ENCODE measurements around the gene MSANTD3. TPM values are rescaled to one million over a fixed set of nuclear protein-coding genes. Genes with fewer than 3 reads are reported as not detected.

MSANTD3 gene
- polyA plus RNA-seq, 1 experiment = 63.1 TPM

DNA sequence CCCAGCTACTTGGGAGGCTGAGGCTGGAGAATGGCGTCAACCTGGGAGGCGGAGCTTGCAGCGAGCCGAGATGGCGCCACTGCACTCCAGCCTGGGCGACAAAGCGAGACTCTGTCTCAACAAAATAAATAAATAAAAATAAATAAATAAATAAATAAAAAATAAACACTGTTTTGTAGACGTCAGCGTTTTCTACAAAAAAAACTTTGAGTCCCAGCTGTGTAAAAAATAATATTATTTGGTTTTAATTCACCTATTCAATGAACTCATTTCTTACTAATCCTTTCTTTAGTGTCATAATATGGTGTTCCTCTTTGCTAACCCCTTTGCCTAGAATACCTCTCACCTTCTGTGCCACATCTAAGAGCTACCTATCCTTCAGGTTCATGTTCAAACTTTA, 30.2 kb upstream of the MSANTD3 start:
- no peak overlapping the region for H3K4me3 ChIP-seq (ENCODE audit: low read depth, low read length)
- TF ChIP-seq, protein P1, sequence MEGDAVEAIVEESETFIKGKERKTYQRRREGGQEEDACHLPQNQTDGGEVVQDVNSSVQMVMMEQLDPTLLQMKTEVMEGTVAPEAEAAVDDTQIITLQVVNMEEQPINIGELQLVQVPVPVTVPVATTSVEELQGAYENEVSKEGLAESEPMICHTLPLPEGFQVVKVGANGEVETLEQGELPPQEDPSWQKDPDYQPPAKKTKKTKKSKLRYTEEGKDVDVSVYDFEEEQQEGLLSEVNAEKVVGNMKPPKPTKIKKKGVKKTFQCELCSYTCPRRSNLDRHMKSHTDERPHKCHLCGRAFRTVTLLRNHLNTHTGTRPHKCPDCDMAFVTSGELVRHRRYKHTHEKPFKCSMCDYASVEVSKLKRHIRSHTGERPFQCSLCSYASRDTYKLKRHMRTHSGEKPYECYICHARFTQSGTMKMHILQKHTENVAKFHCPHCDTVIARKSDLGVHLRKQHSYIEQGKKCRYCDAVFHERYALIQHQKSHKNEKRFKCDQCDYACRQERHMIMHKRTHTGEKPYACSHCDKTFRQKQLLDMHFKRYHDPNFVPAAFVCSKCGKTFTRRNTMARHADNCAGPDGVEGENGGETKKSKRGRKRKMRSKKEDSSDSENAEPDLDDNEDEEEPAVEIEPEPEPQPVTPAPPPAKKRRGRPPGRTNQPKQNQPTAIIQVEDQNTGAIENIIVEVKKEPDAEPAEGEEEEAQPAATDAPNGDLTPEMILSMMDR (IDR thresholded peaks at IDR 0.05; ENCODE audit: low read depth, low read length) = no peak
- H3K27me3 ChIP-seq (ENCODE audit: control insufficient read depth, insufficient read depth, low read length) = no peaks in the 10 kb centered on the region
- no peak for DNase-seq (ENCODE audit: low read depth, low spot score)
- ChIA-PET CTCF (no interaction called here), POLR2A (no interaction called here)
- H3K27ac ChIP-seq (ENCODE audit: low read depth, low read length) = no peak overlapping the region
- peaks cover 8% of the 10 kb centered on the region; the same call in 1 of the 2 replicates for H3K9me3 ChIP-seq (ENCODE audit: control insufficient read depth, insufficient read depth, low read length)

- TF ChIP-seq, protein P1 (IDR thresholded peaks at IDR 0.05; ENCODE audit: low read depth, low read length) = no peak
- no peaks in the 10 kb centered on the region for H3K27me3 ChIP-seq (ENCODE audit: control insufficient read depth, insufficient read depth, low read length)
- no peak for DNase-seq (ENCODE audit: low read depth, low spot score)
- no peak overlapping the region for H3K27ac ChIP-seq (ENCODE audit: low read depth, low read length)
- peaks cover 5% of the 10 kb centered on the region; the same call in 1 of the 2 replicates for H3K9me3 ChIP-seq (ENCODE audit: control insufficient read depth, insufficient read depth, low read length)
- ChIA-PET CTCF (interaction anchor here (0.6 kb wide), 1 partner anchor 1425 kb away, joined by 4 read pairs; no protein-coding TSS in a partner anchor), POLR2A (no interaction called here)
- H3K4me3 ChIP-seq (ENCODE audit: low read depth, low read length) = no peak overlapping the region
Observed at GRCh38 chr9:100397529-100398266, 29.2 kb upstream of the MSANTD3 start.

GRCh38 chr9:100401042-100401441, 25.9 kb upstream of the MSANTD3 start:
- CTCF ChIA-PET = no interaction called here

GRCh38 chr9:100406962-100407361, 20.0 kb upstream of the MSANTD3 start:
- TF ChIP-seq, protein P1 (IDR thresholded peaks at IDR 0.05; ENCODE audit: low read depth, low read length) = no peak
- DNase-seq (ENCODE audit: low read depth, low spot score) = no peak
- peaks cover 3% of the 10 kb centered on the region for H3K27me3 ChIP-seq (ENCODE audit: control insufficient read depth, insufficient read depth, low read length)
- H3K4me3 ChIP-seq (ENCODE audit: low read depth, low read length) = no peak overlapping the region
- no peak overlapping the region for H3K27ac ChIP-seq (ENCODE audit: low read depth, low read length)
- no peaks in the 10 kb centered on the region; the same call in 1 of the 2 replicates for H3K9me3 ChIP-seq (ENCODE audit: control insufficient read depth, insufficient read depth, low read length)
- POLR2A ChIA-PET = no interaction called here
- CTCF ChIA-PET = no interaction called here

More at GRCh38 chr9:100401042-100401441, 25.9 kb upstream of the MSANTD3 start:
- Histone ChIP-seq H3K4me3 (ENCODE audit: low read depth, low read length) (no peak overlapping the region), H3K9me3 (ENCODE audit: control insufficient read depth, insufficient read depth, low read length) (no peaks in the 10 kb centered on the region), H3K27me3 (ENCODE audit: control insufficient read depth, insufficient read depth, low read length) (no peaks in the 10 kb centered on the region), H3K27ac (ENCODE audit: low read depth, low read length) (no peak overlapping the region)
- TF ChIP-seq, protein P1 (IDR thresholded peaks at IDR 0.05; ENCODE audit: low read depth, low read length) = no peak
- POLR2A ChIA-PET = no interaction called here
- DNase-seq (ENCODE audit: low read depth, low spot score) = no peak

DNA sequence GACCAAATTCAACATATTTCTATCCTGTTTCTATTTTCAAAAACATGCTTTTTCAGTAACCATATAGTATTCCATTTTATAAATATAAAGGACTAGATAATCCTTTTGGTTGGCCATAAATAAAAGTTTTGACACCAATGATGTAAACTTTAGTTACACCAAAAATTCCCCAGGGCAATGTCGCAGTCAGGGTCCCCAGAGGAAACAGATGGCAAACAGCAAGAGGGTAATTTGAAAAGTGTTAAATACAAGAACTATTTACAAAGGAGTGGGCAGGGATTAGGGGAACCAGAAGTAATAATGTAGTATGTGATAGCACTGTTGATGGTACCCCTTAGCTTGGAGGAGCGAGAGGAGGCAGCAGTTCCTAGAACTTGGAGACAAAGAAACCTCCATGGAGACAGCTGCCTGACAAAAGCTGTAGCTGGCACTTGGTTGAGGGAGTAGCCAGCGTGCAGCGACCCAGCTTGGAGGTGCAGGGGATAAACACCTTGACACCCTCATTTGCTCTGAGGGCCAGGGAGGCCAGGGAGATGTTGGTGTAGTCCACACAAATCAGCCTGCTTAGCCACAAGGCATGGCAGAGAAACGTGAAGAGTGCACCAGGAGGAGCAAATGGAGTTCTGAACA, 18.3 kb upstream of the MSANTD3 start:
- ChIA-PET CTCF (no interaction called here), POLR2A (no interaction called here)

More for the DNA sequence above, 18.3 kb upstream of the MSANTD3 start:
- peaks cover 3% of the 10 kb centered on the region for H3K27me3 ChIP-seq (ENCODE audit: control insufficient read depth, insufficient read depth, low read length)
- peaks cover 2% of the 10 kb centered on the region; the same call in 1 of the 2 replicates for H3K9me3 ChIP-seq (ENCODE audit: control insufficient read depth, insufficient read depth, low read length)
- no peak for DNase-seq (ENCODE audit: low read depth, low spot score)
- H3K27ac ChIP-seq (ENCODE audit: low read depth, low read length) = no peak overlapping the region
- no peak overlapping the region for H3K4me3 ChIP-seq (ENCODE audit: low read depth, low read length)
- TF ChIP-seq, protein P1 (IDR thresholded peaks at IDR 0.05; ENCODE audit: low read depth, low read length) = no peak
